ENCODE results near the gene ARFGAP1. TPM values are rescaled to one million over a fixed set of nuclear protein-coding genes. Genes with fewer than 3 reads are reported as not detected.
"Not testable (repeated sequence)": the region's sequence is repeated elsewhere in the genome, so short reads cannot be mapped to it uniquely, and the experiment has no call there.

Gene ARFGAP1
- total RNA-seq, 2 donors from 2014 or later: 108 to 128 TPM

GRCh38 chr20:63247671-63248228 lies 24.9 kb upstream of the ARFGAP1 start:
- H3K4me3 Mint-ChIP-seq: no peak overlapping the region
- H3K36me3 Mint-ChIP-seq (ENCODE audit: low read depth): peaks cover 3% of the 10 kb centered on the region
- peaks cover 2% of the 10 kb centered on the region for H3K4me1 Mint-ChIP-seq

GRCh38 chr20:63248835-63249591 lies 23.6 kb upstream of the ARFGAP1 start:
- no peaks in the 10 kb centered on the region for H3K9me3 ChIP-seq (ENCODE audit: control insufficient read depth, low read length, poor library complexity, severe bottlenecking)
- Mint-ChIP-seq H3K4me1 (peaks cover 5% of the 10 kb centered on the region), H3K27me3 (peaks cover 70% of the 10 kb centered on the region), H3K36me3 (ENCODE audit: low read depth) (peaks cover 6% of the 10 kb centered on the region), H3K27ac (no peak overlapping the region), H3K4me3 (no peak overlapping the region)
- ATAC-seq (no peak), DNase-seq (no peak)

More at GRCh38 chr20:63247671-63248228, 24.9 kb upstream of the ARFGAP1 start:
- ATAC-seq (no peak), DNase-seq (no peak)
- no peaks in the 10 kb centered on the region for H3K9me3 ChIP-seq (ENCODE audit: control insufficient read depth, low read length, poor library complexity, severe bottlenecking)
- no peak overlapping the region for H3K27ac Mint-ChIP-seq
- H3K27me3 Mint-ChIP-seq: peaks cover 69% of the 10 kb centered on the region

- peaks cover 8% of the 10 kb centered on the region for H3K4me1 Mint-ChIP-seq
- H3K36me3 Mint-ChIP-seq (ENCODE audit: low read depth): peaks cover 6% of the 10 kb centered on the region
- no peak overlapping the region for H3K4me3 Mint-ChIP-seq
- DNase-seq: no peak
- peaks cover 67% of the 10 kb centered on the region for H3K27me3 Mint-ChIP-seq
- ATAC-seq: no peak
- no peaks in the 10 kb centered on the region for H3K9me3 ChIP-seq (ENCODE audit: control insufficient read depth, low read length, poor library complexity, severe bottlenecking)
- no peak overlapping the region for H3K27ac Mint-ChIP-seq
Measured at GRCh38 chr20:63249891-63250290, 22.7 kb upstream of the ARFGAP1 start.

GRCh38 chr20:63251350-63251749 lies 21.3 kb upstream of the ARFGAP1 start:
- not testable (repeated sequence) for H3K36me3 Mint-ChIP-seq (ENCODE audit: low read depth); ATAC-seq; H3K4me1 Mint-ChIP-seq; H3K4me3 Mint-ChIP-seq; DNase-seq; H3K27ac Mint-ChIP-seq; H3K9me3 ChIP-seq (ENCODE audit: control insufficient read depth, low read length, poor library complexity, severe bottlenecking)
- peaks cover 67% of the 10 kb centered on the region for H3K27me3 Mint-ChIP-seq

GRCh38 chr20:63252284-63252711 lies 20.3 kb upstream of the ARFGAP1 start:
- peaks cover 4% of the 10 kb centered on the region for H3K36me3 Mint-ChIP-seq (ENCODE audit: low read depth)
- no peak for ATAC-seq
- DNase-seq: no peak
- no peaks in the 10 kb centered on the region for H3K9me3 ChIP-seq (ENCODE audit: control insufficient read depth, low read length, poor library complexity, severe bottlenecking)
- H3K4me1 Mint-ChIP-seq: peaks cover 10% of the 10 kb centered on the region
- H3K27me3 Mint-ChIP-seq: peaks cover 70% of the 10 kb centered on the region
- H3K4me3 Mint-ChIP-seq: no peak overlapping the region
- no peak overlapping the region for H3K27ac Mint-ChIP-seq

- ATAC-seq (no peak), DNase-seq (no peak)
- Mint-ChIP-seq H3K4me1 (peaks cover 10% of the 10 kb centered on the region), H3K4me3 (peak overlapping the region; percentile 69), H3K36me3 (ENCODE audit: low read depth) (peaks cover 4% of the 10 kb centered on the region), H3K27ac (no peak overlapping the region), H3K27me3 (peaks cover 78% of the 10 kb centered on the region)
- H3K9me3 ChIP-seq (ENCODE audit: control insufficient read depth, low read length, poor library complexity, severe bottlenecking): no peaks in the 10 kb centered on the region
Measured at GRCh38 chr20:63253065-63253437, 19.6 kb upstream of the ARFGAP1 start.

- Mint-ChIP-seq H3K27ac (no peak overlapping the region), H3K4me1 (peaks cover 10% of the 10 kb centered on the region), H3K36me3 (ENCODE audit: low read depth) (peaks cover 4% of the 10 kb centered on the region), H3K4me3 (peak overlapping the region; percentile 69), H3K27me3 (peaks cover 78% of the 10 kb centered on the region)
- no peak for DNase-seq
- ATAC-seq: no peak
- H3K9me3 ChIP-seq (ENCODE audit: control insufficient read depth, low read length, poor library complexity, severe bottlenecking): no peaks in the 10 kb centered on the region
Measured at GRCh38 chr20:63253438-63254231, 19.0 kb upstream of the ARFGAP1 start.

GRCh38 chr20:63254232-63254605 lies 18.4 kb upstream of the ARFGAP1 start, which contains the start of gene NKAIN4:
NKAIN4 (minus strand) TSS chr20:63254463; CDS start chr20:63254450, 13 bp downstream.
- Mint-ChIP-seq H3K36me3 (ENCODE audit: low read depth) (peaks cover 4% of the 10 kb centered on the region), H3K27me3 (peaks cover 74% of the 10 kb centered on the region), H3K27ac (no peak within 1 kb of the TSS), H3K4me3 (peak within 1 kb of the TSS; percentile 74), H3K4me1 (peaks cover 10% of the 10 kb centered on the region)
- ATAC-seq: no peak
- DNase-seq: no peak
- H3K9me3 ChIP-seq (ENCODE audit: control insufficient read depth, low read length, poor library complexity, severe bottlenecking): no peaks in the 10 kb centered on the region

- Mint-ChIP-seq H3K27me3 (peaks cover 74% of the 10 kb centered on the region), H3K4me3 (peak overlapping the region; percentile 74)
Measured at GRCh38 chr20:63254606-63255384, 17.8 kb upstream of the ARFGAP1 start.

GRCh38 chr20:63255931-63256704 lies 16.5 kb upstream of the ARFGAP1 start:
- peaks cover 10% of the 10 kb centered on the region for H3K4me1 Mint-ChIP-seq
- H3K9me3 ChIP-seq (ENCODE audit: control insufficient read depth, low read length, poor library complexity, severe bottlenecking): no peaks in the 10 kb centered on the region
- peaks cover 78% of the 10 kb centered on the region for H3K27me3 Mint-ChIP-seq
- no peak overlapping the region for H3K27ac Mint-ChIP-seq
- H3K36me3 Mint-ChIP-seq (ENCODE audit: low read depth): peaks cover 4% of the 10 kb centered on the region
- DNase-seq (no peak), ATAC-seq (no peak)
- H3K4me3 Mint-ChIP-seq: no peak overlapping the region

More at GRCh38 chr20:63254606-63255384, 17.8 kb upstream of the ARFGAP1 start:
- Mint-ChIP-seq H3K36me3 (ENCODE audit: low read depth) (peaks cover 4% of the 10 kb centered on the region), H3K4me1 (peaks cover 10% of the 10 kb centered on the region), H3K27ac (no peak overlapping the region)
- ATAC-seq (no peak), DNase-seq (no peak)
- no peaks in the 10 kb centered on the region for H3K9me3 ChIP-seq (ENCODE audit: control insufficient read depth, low read length, poor library complexity, severe bottlenecking)

GRCh38 chr20:63256954-63257353 lies 15.7 kb upstream of the ARFGAP1 start:
- ATAC-seq (no peak), DNase-seq (no peak)
- no peaks in the 10 kb centered on the region for H3K9me3 ChIP-seq (ENCODE audit: control insufficient read depth, low read length, poor library complexity, severe bottlenecking)
- Mint-ChIP-seq H3K27me3 (peaks cover 77% of the 10 kb centered on the region), H3K4me1 (peaks cover 10% of the 10 kb centered on the region), H3K4me3 (no peak overlapping the region), H3K27ac (no peak overlapping the region), H3K36me3 (ENCODE audit: low read depth) (peaks cover 4% of the 10 kb centered on the region)

- Mint-ChIP-seq H3K27me3 (peaks cover 77% of the 10 kb centered on the region), H3K4me3 (no peak overlapping the region)
Measured at GRCh38 chr20:63257629-63258028, 15.0 kb upstream of the ARFGAP1 start.

More at GRCh38 chr20:63257629-63258028, 15.0 kb upstream of the ARFGAP1 start:
- H3K27ac Mint-ChIP-seq: no peak overlapping the region
- ATAC-seq: no peak
- DNase-seq: no peak
- peaks cover 3% of the 10 kb centered on the region for H3K36me3 Mint-ChIP-seq (ENCODE audit: low read depth)
- H3K4me1 Mint-ChIP-seq: peaks cover 12% of the 10 kb centered on the region
- H3K9me3 ChIP-seq (ENCODE audit: control insufficient read depth, low read length, poor library complexity, severe bottlenecking): no peaks in the 10 kb centered on the region
